DOHH2 (cell line): ENCODE results near the gene ORAI1.

ENCODE experiments used
- CTCF ChIP-seq: fragments of 200-600 bp; sonication (generic); IDR thresholded peaks from one replicate; pipeline ENCODE4 v1.5.1; 2014; ENCODE audit warnings: antibody characterized with exemption, mild to moderate bottlenecking, low read depth, low read length; ENCODE audit not compliant: poor library complexity, severe bottlenecking
- EZH2phosphoT487 ChIP-seq: fragments of 200-600 bp; sonication (generic); IDR thresholded peaks from 2 replicates; pipeline ENCODE4 v1.6.1; 2017; ENCODE audit warnings: borderline replicate concordance, mild to moderate bottlenecking, antibody characterized with exemption, low read length, moderate library complexity, mixed read lengths

GRCh38 chr12:121663610-121663929 is 37.2 kb downstream of the ORAI1 start:
- TF ChIP-seq CTCF (no peak), EZH2phosphoT487 (no peak)
